GM03348 (cell line): Measurements from ENCODE around the gene LHFPL6.

Experiments used
- DNase-seq: peaks from one replicate; pipeline ENCODE4 v3.0.0; 2012; ENCODE audit warnings: low spot score

The LHFPL6 gene

GRCh38 chr13:39602614-39603366 lies at the start of gene LHFPL6:
LHFPL6 (minus strand) TSS chr13:39603193.
- peak; percentile 96 for DNase-seq

- no peak for DNase-seq
These were observed 43.1 kb upstream of the LHFPL6 start for GRCh38 chr13:39646122-39646521.

DNA sequence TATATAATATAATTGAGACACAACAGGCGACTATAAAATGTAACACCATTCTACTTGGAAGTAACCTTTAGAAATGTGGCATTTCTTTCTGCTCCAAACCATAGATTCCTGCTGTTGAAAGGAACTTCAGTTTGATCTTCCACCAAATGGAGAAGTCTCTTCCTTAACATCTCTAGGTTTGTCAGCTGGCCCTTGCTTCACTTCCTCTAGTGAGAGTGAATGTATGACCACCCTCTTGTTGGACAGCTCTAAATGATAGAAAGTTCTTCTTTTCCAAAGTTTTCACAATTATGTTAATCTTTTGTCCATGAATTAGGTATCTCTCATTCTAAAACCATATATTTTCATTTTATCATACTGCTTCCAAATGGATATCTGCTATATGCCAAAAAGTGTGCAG lies 38.7 kb upstream of the LHFPL6 start:
- DNase-seq, result no peak

DNA sequence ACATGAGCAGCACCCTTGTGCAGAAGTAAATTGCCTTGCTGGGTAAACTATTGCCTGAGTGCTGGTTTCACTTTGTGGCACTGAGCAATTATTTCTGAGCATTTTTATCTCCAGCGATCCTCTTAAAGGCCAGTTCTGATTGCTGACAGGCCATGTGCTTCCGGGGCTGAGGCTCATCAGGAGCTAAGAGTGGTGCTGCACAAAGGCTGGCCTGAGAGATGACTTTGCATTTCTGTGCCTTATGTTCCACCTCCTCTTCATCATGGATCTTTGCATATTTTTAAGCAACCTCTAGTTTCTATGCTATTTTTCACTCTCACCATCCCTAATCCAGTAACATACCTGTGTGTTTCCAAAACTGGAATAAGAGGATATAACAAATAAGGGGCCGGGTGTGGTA lies 34.9 kb upstream of the LHFPL6 start:
- no peak for DNase-seq

DNA sequence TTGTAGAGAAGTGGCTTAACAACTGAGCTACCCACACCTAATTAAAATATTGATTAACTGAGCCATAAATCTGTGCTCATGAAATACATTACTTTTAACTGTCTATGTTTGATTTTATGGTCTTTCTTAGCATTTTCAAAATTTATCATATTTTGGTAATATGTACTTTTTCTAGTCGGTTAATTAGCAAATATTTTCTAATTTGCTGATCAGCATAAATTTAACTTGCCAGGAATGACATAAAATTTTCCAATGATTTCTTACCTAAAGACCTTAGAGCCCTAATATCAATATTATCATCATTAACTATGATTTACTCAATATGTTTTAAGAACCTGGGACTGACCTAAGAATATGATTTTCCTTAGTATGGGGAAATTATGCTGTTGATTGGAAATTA lies 32.6 kb upstream of the LHFPL6 start:
- no peak for DNase-seq

GRCh38 chr13:39632994-39633393 lies 30.0 kb upstream of the LHFPL6 start:
- no peak for DNase-seq

DNA sequence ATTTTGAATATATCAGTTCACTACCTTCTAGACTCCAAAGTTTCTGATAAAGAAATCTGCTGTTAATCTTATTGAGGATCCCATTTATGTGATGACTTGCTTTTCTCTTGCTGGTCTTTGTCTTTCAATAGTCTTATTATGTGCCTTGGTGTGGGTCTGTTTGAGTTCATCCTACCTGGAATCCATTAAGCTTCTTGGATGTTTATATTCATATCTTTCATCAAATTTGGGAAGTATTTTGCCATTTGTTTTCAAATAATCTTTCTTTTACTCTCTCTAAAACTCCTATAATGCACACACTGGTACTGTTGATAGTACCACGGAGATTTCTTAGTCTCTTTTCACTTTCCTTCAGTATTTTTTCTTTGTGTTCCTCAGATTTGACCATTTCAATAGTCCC lies 28.3 kb upstream of the LHFPL6 start:
- no peak for DNase-seq

DNA sequence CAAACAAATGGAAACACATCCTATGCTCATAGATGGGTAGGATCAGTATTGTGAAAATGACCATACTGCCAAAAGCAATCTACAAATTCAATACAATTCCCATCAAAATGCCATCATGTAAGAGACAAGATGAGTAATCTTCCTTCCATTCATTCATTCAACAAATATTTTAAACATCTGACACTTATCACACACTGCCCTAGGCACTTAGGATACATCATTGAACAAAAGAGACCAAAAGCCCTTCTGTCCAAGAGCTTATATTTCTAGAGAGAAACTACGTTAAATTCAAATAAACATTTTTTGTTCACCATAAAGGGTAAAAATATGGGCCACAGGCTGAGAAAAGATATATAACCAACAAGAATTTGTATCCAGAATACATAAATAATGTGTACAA lies 20.5 kb upstream of the LHFPL6 start:
- DNase-seq, result no peak

DNA sequence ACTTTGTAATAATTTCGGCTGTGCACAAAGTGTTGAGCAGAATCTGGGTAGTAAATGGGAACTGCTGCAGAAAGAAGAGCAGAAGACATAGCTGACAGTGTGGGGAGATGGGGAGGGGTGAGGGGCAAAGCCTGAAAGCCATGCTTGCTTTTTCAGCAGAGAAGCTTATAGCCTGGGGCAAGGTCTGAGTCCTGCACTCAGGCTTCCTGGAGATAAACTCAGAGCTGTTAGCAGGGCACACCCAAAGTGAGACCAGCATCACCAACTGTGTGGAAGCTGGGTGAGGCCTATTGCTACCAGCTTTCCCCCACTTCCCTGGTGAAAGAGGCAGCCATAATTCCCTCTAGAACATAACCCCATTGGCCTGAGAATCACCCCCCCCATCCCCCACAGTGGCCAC lies 15.6 kb upstream of the LHFPL6 start:
- DNase-seq, result no peak

- peak; percentile 85 for DNase-seq
These were observed 13.2 kb upstream of the LHFPL6 start for GRCh38 chr13:39616087-39616694.

DNA sequence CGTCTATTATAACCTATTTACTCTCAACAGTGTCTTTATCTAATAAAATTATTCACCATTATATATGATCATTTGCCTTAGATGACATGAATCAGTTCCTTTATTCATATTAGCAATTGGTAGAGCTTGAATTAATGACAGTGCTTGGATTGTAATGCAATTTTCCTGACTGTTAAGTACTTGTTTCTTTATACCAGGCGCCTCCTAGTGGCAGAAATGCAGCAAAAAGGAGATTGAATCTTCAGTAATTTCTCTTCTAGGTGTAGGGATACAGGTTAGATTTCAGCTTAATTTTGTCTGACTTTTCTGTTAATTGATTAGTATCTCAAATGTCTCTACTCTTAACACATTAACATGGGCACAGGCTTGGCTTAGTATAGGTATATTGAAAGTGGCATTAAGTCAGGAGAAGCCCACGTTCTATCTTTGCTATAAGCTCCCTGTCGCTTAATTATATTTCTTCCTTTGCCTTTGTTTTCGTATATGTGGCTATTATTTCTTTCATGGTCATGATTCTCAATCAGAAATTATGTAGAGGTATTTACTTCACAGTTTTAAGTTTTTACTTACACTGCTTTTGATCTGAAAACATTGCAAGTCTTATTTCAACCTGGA lies 9.1 kb upstream of the LHFPL6 start:
- DNase-seq, result peak; percentile 61

DNA sequence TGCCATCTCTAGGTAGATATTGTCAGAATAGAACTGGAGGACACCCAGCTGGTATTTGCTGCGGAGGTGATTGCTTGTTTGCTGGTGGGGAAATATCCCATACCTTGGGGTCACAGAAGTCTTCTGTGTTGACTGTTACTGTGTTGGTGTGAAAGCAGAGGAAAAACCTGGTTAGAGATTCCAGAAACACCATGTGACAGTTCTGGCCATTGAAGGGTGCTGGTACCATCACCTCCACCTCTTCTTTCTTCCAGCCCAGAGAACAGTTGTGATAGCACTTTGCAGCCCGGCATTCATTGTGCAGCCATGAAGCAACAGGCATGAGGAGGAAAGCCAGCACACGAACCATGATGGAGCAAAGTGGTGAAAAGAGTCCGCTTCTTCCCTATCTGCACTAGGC lies 4.9 kb upstream of the LHFPL6 start:
- DNase-seq, result no peak

DNA sequence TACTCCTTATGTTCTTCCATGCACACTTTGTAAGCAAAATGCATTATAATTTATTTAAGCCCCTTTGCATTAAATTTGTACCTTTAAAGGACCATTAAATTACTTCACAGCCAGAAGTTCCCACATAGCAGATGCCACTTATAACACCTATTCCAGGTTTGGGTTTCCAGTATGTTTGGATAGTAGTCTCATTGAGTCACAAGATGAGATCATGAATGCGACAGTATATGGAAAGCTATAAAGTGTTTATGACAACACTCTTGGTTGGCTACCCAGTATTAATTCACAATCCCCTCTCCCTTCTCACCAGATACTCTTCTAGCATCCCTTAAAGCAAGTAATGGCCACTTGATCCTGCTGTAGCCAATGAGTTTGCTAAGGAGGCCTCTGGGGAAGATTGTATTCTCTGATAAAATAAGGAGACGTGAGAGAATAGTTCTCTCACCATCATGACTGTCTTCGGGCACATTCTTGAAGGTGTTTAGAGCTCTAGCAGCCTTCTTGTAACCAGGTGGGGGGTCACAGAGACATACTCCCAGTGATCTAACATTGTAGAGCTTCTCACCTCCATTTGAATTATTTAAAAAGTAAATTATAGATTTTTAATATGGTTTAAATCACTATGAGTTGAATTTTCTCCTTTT lies 2.8 kb upstream of the LHFPL6 start:
- no peak for DNase-seq

- no peak for DNase-seq
These were observed 1.8 kb upstream of the LHFPL6 start for GRCh38 chr13:39604756-39605155.

DNA sequence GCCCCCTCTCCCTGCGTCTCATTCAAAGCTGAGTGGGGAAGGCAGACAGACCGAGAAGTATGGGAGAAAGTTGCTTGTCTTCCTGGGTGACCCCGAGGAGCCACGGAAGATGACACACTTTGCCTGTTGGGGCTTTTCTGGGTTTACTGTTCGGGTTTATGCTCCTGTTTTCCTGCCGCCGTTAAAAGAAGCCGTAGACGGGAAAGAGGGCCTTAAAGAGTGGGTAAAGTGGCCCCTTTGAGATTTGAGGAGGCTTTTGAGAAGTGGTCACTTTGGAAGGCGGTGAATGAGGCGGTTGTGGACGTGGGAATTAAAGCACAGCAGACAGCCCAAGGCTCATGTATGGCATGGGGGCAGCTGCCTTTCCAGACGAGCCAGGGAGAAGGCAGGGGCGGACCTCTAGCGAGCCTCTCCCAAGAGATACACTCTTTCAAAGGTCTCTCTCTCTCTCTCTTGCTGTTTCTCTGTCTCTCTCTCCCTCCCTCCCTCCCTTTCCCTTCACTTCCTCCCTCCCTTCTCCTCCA lies 493 bp upstream of the LHFPL6 start:
- DNase-seq, result peak; percentile 47

- no peak for DNase-seq
These were observed 748 bp downstream of the LHFPL6 start for GRCh38 chr13:39602277-39602613.

DNA sequence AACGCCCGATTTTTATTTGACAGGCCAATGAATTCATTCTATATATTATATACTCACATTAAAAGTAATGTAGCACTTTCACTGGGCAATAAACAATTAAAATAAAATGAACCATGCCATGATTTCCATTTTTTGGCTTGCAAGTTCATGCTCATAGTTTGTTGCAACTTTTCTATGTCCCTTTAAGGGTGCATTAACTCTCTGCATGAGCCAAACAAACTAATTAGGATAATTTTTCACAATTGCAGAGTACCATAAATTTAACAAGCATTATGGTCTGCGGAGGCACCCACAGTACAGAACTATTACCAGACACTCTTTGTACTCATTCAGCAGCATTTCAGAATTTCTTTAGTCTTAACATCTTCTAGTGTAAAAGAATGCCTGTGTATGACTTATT lies 1.4 kb downstream of the LHFPL6 start:
- no peak for DNase-seq

DNA sequence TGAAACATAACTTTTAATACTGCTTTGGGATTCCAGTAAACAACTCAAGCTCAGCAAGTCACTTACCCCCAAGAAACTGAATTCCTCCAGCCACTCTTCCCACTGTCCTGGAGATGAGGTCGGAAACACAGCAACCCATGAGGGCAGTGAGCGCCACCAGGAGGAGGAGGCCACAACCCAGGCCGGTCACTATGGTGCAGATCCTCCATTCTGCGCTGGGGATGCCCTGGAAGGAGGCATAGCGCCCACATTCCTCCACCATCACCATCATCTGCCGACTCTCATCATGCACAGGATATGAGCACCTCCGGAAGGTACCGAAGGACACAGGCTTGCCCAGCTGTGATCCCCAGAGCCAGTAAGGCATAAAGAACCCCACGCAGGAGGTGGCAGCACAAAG lies 2.2 kb downstream of the LHFPL6 start:
- no peak for DNase-seq

- DNase-seq, result peak; percentile 29
These were observed 3.2 kb downstream of the LHFPL6 start for GRCh38 chr13:39599842-39600241.

DNA sequence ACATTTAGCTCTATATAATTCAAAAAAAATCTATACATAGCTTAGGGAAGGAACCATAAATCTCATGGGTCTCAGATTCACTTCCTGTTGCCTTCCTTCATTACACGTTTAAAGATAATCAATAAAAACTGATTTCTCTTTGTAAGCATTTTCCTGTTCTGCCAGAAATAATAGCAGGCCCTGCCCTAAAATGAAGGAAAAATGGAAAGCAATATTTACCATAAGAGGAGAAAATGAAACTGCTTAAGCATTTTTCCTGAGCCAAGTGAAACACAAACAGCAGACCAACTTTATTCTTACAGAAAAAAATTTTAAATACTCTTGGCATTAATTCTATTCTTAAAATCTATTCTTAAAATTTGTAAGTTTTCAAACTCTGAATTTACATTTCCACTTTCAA lies 4.0 kb downstream of the LHFPL6 start:
- no peak for DNase-seq

DNA sequence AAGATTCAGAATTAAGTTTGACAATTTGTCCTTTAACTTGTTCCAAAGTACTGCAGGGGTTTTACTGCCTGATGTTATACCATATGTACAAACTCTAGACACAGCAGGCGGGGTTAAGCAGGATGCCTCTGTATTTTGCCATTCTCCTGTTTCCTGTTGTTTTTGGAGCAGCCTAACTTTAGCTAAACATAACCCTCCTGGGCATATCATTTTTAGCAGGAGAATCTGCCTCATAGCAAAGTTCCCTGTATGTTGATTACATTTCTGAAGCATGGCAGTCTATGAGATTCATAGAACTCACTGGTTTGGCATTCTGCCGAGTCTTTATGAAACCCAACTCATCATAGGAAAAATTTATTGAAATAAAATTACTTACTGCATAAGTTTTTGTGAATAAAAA lies 5.2 kb downstream of the LHFPL6 start:
- DNase-seq, result peak; percentile 21

DNA sequence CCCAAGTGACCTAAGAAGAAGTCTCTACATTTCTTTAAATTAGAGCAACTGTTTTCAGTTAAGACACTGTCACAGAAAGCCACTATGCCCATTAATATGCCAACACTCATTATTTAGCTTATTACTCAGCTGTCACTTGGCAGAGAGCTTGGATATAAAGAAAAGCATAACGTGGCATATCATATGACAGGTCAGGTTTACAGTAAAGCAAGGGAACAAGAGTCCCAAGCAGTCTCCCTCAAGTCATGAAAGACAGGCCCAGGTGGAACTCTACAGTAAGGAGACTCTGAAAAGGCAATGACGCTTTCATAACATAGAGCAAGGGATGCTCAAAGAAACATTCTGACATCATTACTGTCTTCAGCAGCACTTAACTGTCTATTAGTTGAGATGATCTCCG lies 6.3 kb downstream of the LHFPL6 start:
- DNase-seq, result no peak

DNA sequence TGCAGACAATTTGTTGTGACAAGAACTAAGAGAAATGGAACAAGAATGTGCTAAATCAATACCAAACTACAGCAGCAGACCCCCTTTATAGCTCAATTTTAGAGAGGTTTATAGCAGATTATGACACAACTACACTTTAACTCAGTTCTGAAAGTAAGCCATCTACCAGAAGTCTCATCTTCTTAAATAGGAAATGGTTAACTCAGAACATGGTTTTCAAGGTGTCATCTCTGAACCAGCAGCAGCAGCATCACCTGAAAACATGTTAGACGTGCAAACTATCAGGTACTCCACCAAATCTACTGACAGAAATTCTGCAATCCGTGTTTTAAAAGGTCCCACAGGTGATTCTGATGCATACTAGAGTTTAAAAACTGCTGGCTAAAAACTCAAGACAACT lies 6.8 kb downstream of the LHFPL6 start:
- no peak for DNase-seq
